Measurements from ENCODE around the gene SRPK2.

Gene SRPK2

DNA sequence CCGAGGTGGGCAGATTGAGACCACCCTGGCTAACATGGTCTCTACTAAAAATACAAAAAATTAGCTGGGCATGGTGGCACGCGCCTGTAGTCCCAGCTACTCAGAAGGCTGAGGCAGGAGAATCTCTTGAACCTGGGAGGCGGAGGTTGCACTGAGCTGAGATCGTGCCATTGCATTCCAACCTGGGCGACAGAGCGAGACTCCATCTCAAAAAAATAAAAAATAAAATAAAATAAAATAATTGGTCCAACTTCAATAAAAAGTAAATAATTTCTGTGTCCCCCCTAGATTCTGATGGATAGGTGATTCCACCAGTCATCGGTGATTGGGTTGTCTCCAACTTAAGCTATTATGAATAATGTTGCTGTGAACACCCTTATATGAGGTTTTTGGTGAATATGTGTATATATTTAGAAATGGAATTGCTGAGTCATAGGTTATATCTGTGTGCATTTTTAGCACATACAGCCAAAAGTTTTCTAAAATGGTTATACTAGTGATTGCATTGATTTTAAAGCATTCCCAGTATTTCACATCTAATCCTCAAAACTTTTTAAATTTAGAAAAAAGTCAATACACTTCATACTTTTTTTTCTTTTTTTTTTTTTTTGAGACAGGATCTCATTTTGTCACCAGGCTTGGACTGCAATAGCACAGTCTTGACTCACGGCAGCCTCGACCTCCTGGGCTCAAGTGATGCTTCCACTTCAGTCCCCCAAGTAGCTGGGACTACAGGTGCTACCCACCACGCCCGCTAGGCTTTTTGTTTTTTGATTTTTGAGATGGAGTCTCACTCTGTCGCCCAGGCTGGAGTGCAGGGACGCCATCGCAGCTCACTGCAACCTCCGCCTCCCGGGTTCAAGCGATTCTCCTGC is 13.7 kb upstream of the SRPK2 start:
- TF ChIP-seq, protein P1, sequence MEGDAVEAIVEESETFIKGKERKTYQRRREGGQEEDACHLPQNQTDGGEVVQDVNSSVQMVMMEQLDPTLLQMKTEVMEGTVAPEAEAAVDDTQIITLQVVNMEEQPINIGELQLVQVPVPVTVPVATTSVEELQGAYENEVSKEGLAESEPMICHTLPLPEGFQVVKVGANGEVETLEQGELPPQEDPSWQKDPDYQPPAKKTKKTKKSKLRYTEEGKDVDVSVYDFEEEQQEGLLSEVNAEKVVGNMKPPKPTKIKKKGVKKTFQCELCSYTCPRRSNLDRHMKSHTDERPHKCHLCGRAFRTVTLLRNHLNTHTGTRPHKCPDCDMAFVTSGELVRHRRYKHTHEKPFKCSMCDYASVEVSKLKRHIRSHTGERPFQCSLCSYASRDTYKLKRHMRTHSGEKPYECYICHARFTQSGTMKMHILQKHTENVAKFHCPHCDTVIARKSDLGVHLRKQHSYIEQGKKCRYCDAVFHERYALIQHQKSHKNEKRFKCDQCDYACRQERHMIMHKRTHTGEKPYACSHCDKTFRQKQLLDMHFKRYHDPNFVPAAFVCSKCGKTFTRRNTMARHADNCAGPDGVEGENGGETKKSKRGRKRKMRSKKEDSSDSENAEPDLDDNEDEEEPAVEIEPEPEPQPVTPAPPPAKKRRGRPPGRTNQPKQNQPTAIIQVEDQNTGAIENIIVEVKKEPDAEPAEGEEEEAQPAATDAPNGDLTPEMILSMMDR (IDR thresholded peaks at IDR 0.05): no peak
- H3K27ac ChIP-seq: no peak overlapping the region
- no peaks in the 10 kb centered on the region for H3K27me3 ChIP-seq (ENCODE audit: control insufficient read depth, insufficient read depth, low read length)
- no peak overlapping the region for H3K4me2 ChIP-seq (ENCODE audit: low read length)
- no peak overlapping the region for H3K9ac ChIP-seq
- no peak overlapping the region for H3K4me3 ChIP-seq (ENCODE audit: low read depth, low read length)
- peak overlapping the region; percentile 77 for H2AFZ ChIP-seq
- no peaks in the 10 kb centered on the region for H3K36me3 ChIP-seq (ENCODE audit: control insufficient read depth, insufficient read depth, low read length)
- H3K9me3 ChIP-seq (ENCODE audit: control insufficient read depth, low read length): no peaks in the 10 kb centered on the region
- no peaks in the 10 kb centered on the region for H3K4me1 ChIP-seq
- no peaks in the 10 kb centered on the region for H3K79me2 ChIP-seq

DNA sequence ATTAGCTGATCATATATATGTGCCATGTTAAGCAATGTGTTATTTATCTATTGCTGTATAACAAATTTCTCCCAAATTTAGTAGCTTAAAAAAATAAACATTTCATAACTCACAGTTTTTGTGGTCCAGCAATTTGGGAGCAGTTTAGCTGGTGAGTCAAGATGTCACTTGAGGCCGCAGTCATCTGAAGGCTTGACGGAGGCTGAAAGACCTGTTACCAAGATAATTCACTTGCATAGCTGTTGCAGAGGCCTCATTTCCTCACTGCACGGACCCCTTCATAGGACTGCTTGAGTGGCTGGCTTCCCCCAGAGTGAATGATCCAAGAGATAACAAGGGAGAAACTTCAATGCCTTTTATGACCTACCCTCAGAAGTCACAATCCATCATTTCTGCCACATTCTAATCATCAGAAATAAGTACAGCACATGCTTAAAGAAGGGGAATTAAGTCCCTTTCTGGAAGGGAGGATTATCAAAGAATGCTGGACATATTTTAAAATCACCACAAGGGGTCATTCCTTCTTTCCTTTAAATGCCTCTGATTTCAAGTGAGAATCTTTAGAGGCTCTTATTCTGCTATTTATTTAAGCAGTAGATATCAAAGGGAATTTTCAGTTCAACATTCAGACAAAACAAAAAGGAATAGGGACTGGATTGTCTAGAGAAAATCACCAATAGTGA is 10.5 kb upstream of the SRPK2 start:
- H3K27me3 ChIP-seq (ENCODE audit: control insufficient read depth, insufficient read depth, low read length): no peaks in the 10 kb centered on the region
- H3K27ac ChIP-seq: no peak overlapping the region
- TF ChIP-seq, protein P1 (IDR thresholded peaks at IDR 0.05): no peak
- H3K4me2 ChIP-seq (ENCODE audit: low read length): no peak overlapping the region
- H3K4me3 ChIP-seq (ENCODE audit: low read depth, low read length): no peak overlapping the region
- H2AFZ ChIP-seq: no peak overlapping the region
- H3K4me1 ChIP-seq: no peaks in the 10 kb centered on the region
- no peaks in the 10 kb centered on the region for H3K9me3 ChIP-seq (ENCODE audit: control insufficient read depth, low read length)
- no peak overlapping the region for H3K9ac ChIP-seq
- no peaks in the 10 kb centered on the region for H3K36me3 ChIP-seq (ENCODE audit: control insufficient read depth, insufficient read depth, low read length)
- H3K79me2 ChIP-seq: no peaks in the 10 kb centered on the region

DNA sequence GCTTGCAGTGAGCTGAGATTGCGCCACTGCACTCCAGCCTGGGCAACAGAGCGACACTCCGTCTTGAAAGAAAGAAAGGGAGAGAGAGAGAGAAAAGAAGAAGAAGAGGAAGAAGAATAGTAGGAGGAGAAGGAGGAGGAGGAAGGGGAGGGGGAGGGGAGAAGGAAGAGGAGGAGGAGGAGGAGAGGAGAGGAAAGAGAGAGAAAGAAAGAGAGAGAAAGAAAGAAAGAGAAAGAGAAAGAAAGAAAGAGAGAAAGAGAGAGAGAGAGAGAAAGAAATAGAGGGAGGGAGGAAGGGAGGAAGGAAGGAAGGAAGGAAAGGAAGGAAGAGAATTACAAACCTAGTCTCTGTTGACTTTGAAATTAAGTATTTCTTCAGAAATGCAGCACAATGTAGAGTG is 7.8 kb upstream of the SRPK2 start:
- no peak overlapping the region for H3K27ac ChIP-seq
- TF ChIP-seq, protein P1 (IDR thresholded peaks at IDR 0.05): no peak
- H3K9ac ChIP-seq: no peak overlapping the region
- H3K4me3 ChIP-seq (ENCODE audit: low read depth, low read length): no peak overlapping the region
- H3K36me3 ChIP-seq (ENCODE audit: control insufficient read depth, insufficient read depth, low read length): no peaks in the 10 kb centered on the region
- H2AFZ ChIP-seq: peak overlapping the region; percentile 38
- H3K27me3 ChIP-seq (ENCODE audit: control insufficient read depth, insufficient read depth, low read length): no peaks in the 10 kb centered on the region
- H3K4me2 ChIP-seq (ENCODE audit: low read length): no peak overlapping the region
- no peaks in the 10 kb centered on the region for H3K79me2 ChIP-seq
- no peaks in the 10 kb centered on the region for H3K4me1 ChIP-seq
- H3K9me3 ChIP-seq (ENCODE audit: control insufficient read depth, low read length): no peaks in the 10 kb centered on the region

DNA sequence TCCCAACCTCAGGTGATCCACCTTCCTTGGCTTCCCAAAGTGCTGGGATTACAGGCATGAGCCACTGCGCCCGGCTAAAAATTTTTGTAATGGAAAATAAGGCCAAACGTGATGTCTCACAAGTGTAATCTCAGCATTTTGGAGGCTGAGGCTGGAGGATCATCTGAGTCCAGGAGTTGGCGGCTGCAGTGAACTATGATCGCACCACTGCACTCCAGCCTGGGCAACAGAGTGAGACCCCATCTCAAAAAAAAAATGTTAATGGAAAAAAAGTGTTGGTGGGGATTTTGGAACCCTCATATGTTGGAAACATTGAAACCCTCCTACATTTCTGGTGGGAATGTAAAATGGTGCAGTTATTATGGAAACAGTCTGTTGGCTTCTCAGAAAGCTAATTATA is 2.7 kb upstream of the SRPK2 start:
- Histone ChIP-seq H3K4me2 (ENCODE audit: low read length) (no peak overlapping the region), H3K79me2 (peaks cover 7% of the 10 kb centered on the region), H3K9me3 (ENCODE audit: control insufficient read depth, low read length) (no peaks in the 10 kb centered on the region), H2AFZ (no peak overlapping the region), H3K4me1 (no peaks in the 10 kb centered on the region), H3K36me3 (ENCODE audit: control insufficient read depth, insufficient read depth, low read length) (no peaks in the 10 kb centered on the region), H3K27me3 (ENCODE audit: control insufficient read depth, insufficient read depth, low read length) (no peaks in the 10 kb centered on the region), H3K27ac (no peak overlapping the region), H3K9ac (no peak overlapping the region), H3K4me3 (ENCODE audit: low read depth, low read length) (no peak overlapping the region)
- TF ChIP-seq, protein P1 (IDR thresholded peaks at IDR 0.05): no peak
